ENCODE results near the gene KRTAP9-3. TPM values are rescaled to one million over a fixed set of nuclear protein-coding genes. Genes with fewer than 3 reads are reported as not detected.

The KRTAP9-3 gene
- total and polyA plus RNA-seq, 2 donors (not counting 3 experiments of a cell fraction or from before 2014, with no cell fraction given), result not detected

DNA sequence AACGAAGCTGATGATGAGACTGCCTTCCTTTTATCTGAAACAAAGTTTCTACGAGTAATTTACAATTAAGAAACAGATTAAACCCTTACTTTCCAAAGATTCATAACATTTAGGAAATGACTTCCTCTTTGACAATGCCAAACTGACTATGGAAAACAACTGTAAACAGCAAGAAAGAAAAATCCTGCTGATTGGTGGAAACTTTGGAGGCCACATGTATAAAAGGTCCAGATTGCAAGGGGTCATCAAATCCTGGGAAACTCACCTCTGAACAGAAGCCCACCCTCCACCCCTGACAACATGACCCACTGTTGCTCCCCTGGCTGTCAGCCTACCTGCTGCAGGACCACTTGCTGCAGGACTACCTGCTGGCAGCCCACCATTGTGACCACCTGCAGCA lies 32.8 kb downstream of the KRTAP9-3 start, which contains the start of gene KRTAP9-6:
TSS of gene KRTAP9-6 (plus strand) at position 301 of the 400 bp plus-strand sequence. CDS start at position 301, 0 bp downstream.
- H3K4me2 ChIP-seq (ENCODE audit: insufficient read depth, low read length), result no peak within 1 kb of the TSS
- H3K27me3 ChIP-seq (ENCODE audit: control insufficient read depth in 2 of 2, insufficient read depth in 2 of 2, low read length in 2 of 2), result no peaks in the 10 kb centered on the region
- intact Hi-C loops (cut with micrococcal nuclease), result loop anchor here (1.0 kb wide), 1 partner anchor 11 kb away; no protein-coding TSS in a partner anchor
- BruUV-seq (replicated peaks), result no TSS peak
- POLR2A ChIA-PET, result no interaction called here
- H2AFZ ChIP-seq (ENCODE audit: low read depth, low read length), result no peak within 1 kb of the TSS
- H3K4me1 ChIP-seq (ENCODE audit: control insufficient read depth, extremely low read depth, insufficient read depth, low read length), result no peaks in the 10 kb centered on the region
- H3K27ac ChIP-seq (ENCODE audit: insufficient read depth, low read depth, low read length), result no peak within 1 kb of the TSS
- FAIRE-seq, result no peak
- no peaks in the 10 kb centered on the region for H4K20me1 ChIP-seq (replicated peaks; ENCODE audit: control insufficient read depth, extremely low read depth, insufficient read depth, low read length)
- H3K4me3 ChIP-seq (replicated peaks in 1 of 3; ENCODE audit: insufficient read depth in 1 of 3, low read depth in 1 of 3, low read length in 3 of 3), result no peak within 1 kb of the TSS
- TF ChIP-seq FOS (IDR thresholded peaks at IDR 0.05; ENCODE audit: borderline replicate concordance, insufficient read depth, low read length), result no peak
- no peak for TF ChIP-seq EZH2 (IDR thresholded peaks at IDR 0.05; ENCODE audit: borderline replicate concordance, low read depth, low read length, severe bottlenecking)
- no peak for TF ChIP-seq MYC (IDR thresholded peaks at IDR 0.05; ENCODE audit: low read depth, low read length)
- TF ChIP-seq POLR2AphosphoS5 (IDR thresholded peaks at IDR 0.05; ENCODE audit: insufficient read depth, low read depth, low read length), result no peak
- TF ChIP-seq JUN (IDR thresholded peaks at IDR 0.05; ENCODE audit: borderline replicate concordance, insufficient read depth, insufficient read length, low read depth), result no peak
- no peak for TF ChIP-seq GATA2 (IDR thresholded peaks at IDR 0.05; ENCODE audit: insufficient read depth, insufficient read length, low read depth, low read length)
- TF ChIP-seq, protein P1, sequence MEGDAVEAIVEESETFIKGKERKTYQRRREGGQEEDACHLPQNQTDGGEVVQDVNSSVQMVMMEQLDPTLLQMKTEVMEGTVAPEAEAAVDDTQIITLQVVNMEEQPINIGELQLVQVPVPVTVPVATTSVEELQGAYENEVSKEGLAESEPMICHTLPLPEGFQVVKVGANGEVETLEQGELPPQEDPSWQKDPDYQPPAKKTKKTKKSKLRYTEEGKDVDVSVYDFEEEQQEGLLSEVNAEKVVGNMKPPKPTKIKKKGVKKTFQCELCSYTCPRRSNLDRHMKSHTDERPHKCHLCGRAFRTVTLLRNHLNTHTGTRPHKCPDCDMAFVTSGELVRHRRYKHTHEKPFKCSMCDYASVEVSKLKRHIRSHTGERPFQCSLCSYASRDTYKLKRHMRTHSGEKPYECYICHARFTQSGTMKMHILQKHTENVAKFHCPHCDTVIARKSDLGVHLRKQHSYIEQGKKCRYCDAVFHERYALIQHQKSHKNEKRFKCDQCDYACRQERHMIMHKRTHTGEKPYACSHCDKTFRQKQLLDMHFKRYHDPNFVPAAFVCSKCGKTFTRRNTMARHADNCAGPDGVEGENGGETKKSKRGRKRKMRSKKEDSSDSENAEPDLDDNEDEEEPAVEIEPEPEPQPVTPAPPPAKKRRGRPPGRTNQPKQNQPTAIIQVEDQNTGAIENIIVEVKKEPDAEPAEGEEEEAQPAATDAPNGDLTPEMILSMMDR (IDR thresholded peaks at IDR 0.05; ENCODE audit: extremely low read depth in 1 of 2, insufficient read depth in 1 of 2, low read depth in 1 of 2, low read length in 2 of 2), result no peak
- TF ChIP-seq MAX (IDR thresholded peaks at IDR 0.05; ENCODE audit: insufficient read depth, insufficient read length), result no peak
- TF ChIP-seq POLR2A (IDR thresholded peaks at IDR 0.05; ENCODE audit: low read depth, low read length), result no peak
- no peaks in the 10 kb centered on the region for H3K9me1 ChIP-seq (replicated peaks; ENCODE audit: control insufficient read depth, extremely low read depth, insufficient read depth, low read length)
- no peaks in the 10 kb centered on the region for H3K79me2 ChIP-seq (ENCODE audit: control insufficient read depth, insufficient read depth, low read length)
- H3K9ac ChIP-seq (replicated peaks; ENCODE audit: extremely low read depth, insufficient read depth, low read length), result no peak within 1 kb of the TSS
- CTCF ChIA-PET, result interaction anchor here (1.5 kb wide), 1 partner anchor 11 kb away, joined by 6 read pairs; no protein-coding TSS in a partner anchor
- DNase-seq (ENCODE audit: low read depth, low spot score), result no peak
- dilution Hi-C loops (cut with MboI; ENCODE audit: extremely low pct_ligation_motif_present, low sequenced_read_pairs), result no loop called here
- H3K36me3 ChIP-seq (ENCODE audit: control insufficient read depth in 2 of 2, extremely low read depth in 1 of 2, insufficient read depth in 2 of 2, low read length in 2 of 2), result no peaks in the 10 kb centered on the region
- H3K9me3 ChIP-seq (replicated peaks; ENCODE audit: control insufficient read depth, insufficient read depth, low read length), result no peaks in the 10 kb centered on the region
